ENCODE measurements around the gene TRIM8.
A peak's percentile ranks its signal among the peaks of the same experiment; 100 is the strongest.

The TRIM8 gene

DNA sequence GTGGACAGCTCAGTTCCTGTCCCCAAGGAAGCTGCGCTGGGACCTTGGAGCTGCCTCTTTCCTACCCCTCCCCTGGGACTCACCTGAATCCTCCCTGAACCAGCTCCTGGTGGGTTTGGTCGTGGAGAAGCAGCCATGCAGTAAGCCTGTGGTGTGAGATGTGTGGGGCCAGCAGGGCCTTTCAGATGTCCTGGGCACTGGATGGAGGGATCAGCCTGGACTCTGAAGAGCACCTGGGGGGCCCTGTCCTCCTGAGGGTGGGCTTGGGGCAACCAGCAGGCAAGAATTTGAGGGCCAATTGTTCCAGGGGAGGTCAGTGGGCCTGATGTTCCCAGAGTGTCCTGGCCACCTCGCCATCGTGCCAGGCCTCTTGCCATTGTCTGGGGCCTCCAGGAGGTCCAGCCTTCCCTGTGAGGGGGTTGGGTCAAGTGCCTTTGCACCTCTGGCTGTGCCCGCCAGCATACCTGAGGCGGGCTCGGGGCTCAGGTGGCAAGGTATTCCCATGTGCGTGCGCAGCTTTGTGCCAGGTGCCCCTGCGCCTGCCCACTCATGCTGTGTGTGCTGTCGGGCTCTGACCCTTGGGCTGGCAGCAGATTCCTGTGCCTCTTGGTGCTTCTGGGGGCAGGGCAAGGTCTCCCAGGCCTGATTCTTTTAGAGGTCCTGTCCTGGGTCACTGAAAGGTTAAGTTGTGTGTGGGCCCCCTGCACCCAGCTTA, 7.3 kb downstream of the TRIM8 start:
- H3K4me3 ChIP-seq (ENCODE audit: severe bottlenecking): no peak overlapping the region
- DNase-seq (ENCODE audit: low spot score) (peak; percentile 37), ATAC-seq (ENCODE audit: low read depth) (no peak)
- no peaks in the 10 kb centered on the region for H3K9me3 ChIP-seq (ENCODE audit: severe bottlenecking)
- no peaks in the 10 kb centered on the region for H3K27me3 ChIP-seq (ENCODE audit: insufficient read depth, poor library complexity, severe bottlenecking)
- H3K36me3 ChIP-seq (ENCODE audit: low read depth): peaks cover 56% of the 10 kb centered on the region
- H3K27ac ChIP-seq (ENCODE audit: poor library complexity, severe bottlenecking): no peak overlapping the region
- TF ChIP-seq, protein P1, sequence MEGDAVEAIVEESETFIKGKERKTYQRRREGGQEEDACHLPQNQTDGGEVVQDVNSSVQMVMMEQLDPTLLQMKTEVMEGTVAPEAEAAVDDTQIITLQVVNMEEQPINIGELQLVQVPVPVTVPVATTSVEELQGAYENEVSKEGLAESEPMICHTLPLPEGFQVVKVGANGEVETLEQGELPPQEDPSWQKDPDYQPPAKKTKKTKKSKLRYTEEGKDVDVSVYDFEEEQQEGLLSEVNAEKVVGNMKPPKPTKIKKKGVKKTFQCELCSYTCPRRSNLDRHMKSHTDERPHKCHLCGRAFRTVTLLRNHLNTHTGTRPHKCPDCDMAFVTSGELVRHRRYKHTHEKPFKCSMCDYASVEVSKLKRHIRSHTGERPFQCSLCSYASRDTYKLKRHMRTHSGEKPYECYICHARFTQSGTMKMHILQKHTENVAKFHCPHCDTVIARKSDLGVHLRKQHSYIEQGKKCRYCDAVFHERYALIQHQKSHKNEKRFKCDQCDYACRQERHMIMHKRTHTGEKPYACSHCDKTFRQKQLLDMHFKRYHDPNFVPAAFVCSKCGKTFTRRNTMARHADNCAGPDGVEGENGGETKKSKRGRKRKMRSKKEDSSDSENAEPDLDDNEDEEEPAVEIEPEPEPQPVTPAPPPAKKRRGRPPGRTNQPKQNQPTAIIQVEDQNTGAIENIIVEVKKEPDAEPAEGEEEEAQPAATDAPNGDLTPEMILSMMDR (IDR thresholded peaks at IDR 0.05; ENCODE audit: poor library complexity, severe bottlenecking): no peak
- H3K4me1 ChIP-seq (ENCODE audit: insufficient read depth, poor library complexity, severe bottlenecking): peaks cover 14% of the 10 kb centered on the region

GRCh38 chr10:102652170-102652916, 8.1 kb downstream of the TRIM8 start:
- DNase-seq (ENCODE audit: low spot score): no peak
- H3K4me3 ChIP-seq (ENCODE audit: severe bottlenecking): no peak overlapping the region
- ATAC-seq (ENCODE audit: low read depth): no peak
- H3K36me3 ChIP-seq (ENCODE audit: low read depth): peaks cover 57% of the 10 kb centered on the region
- H3K27me3 ChIP-seq (ENCODE audit: insufficient read depth, poor library complexity, severe bottlenecking): no peaks in the 10 kb centered on the region
- H3K9me3 ChIP-seq (ENCODE audit: severe bottlenecking): no peaks in the 10 kb centered on the region
- TF ChIP-seq, protein P1 (IDR thresholded peaks at IDR 0.05; ENCODE audit: poor library complexity, severe bottlenecking): no peak
- H3K4me1 ChIP-seq (ENCODE audit: insufficient read depth, poor library complexity, severe bottlenecking): peaks cover 9% of the 10 kb centered on the region
- H3K27ac ChIP-seq (ENCODE audit: poor library complexity, severe bottlenecking): no peak overlapping the region

- DNase-seq (ENCODE audit: low spot score): no peak
- TF ChIP-seq, protein P1 (IDR thresholded peaks at IDR 0.05; ENCODE audit: poor library complexity, severe bottlenecking): no peak
- Histone ChIP-seq H3K4me3 (ENCODE audit: severe bottlenecking) (no peak overlapping the region), H3K4me1 (ENCODE audit: insufficient read depth, poor library complexity, severe bottlenecking) (peaks cover 9% of the 10 kb centered on the region), H3K9me3 (ENCODE audit: severe bottlenecking) (no peaks in the 10 kb centered on the region), H3K36me3 (ENCODE audit: low read depth) (peaks cover 60% of the 10 kb centered on the region), H3K27me3 (ENCODE audit: insufficient read depth, poor library complexity, severe bottlenecking) (no peaks in the 10 kb centered on the region), H3K27ac (ENCODE audit: poor library complexity, severe bottlenecking) (no peak overlapping the region)
- ATAC-seq (ENCODE audit: low read depth): no peak
Measured at GRCh38 chr10:102653060-102653459, 8.8 kb downstream of the TRIM8 start.

GRCh38 chr10:102654566-102654965, 10.3 kb downstream of the TRIM8 start:
- no peaks in the 10 kb centered on the region for H3K9me3 ChIP-seq (ENCODE audit: severe bottlenecking)
- TF ChIP-seq, protein P1 (IDR thresholded peaks at IDR 0.05; ENCODE audit: poor library complexity, severe bottlenecking): no peak
- no peak overlapping the region for H3K27ac ChIP-seq (ENCODE audit: poor library complexity, severe bottlenecking)
- peaks cover 58% of the 10 kb centered on the region for H3K36me3 ChIP-seq (ENCODE audit: low read depth)
- H3K4me1 ChIP-seq (ENCODE audit: insufficient read depth, poor library complexity, severe bottlenecking): peaks cover 10% of the 10 kb centered on the region
- H3K4me3 ChIP-seq (ENCODE audit: severe bottlenecking): no peak overlapping the region
- DNase-seq (ENCODE audit: low spot score) (peak; percentile 29), ATAC-seq (ENCODE audit: low read depth) (no peak)
- no peaks in the 10 kb centered on the region for H3K27me3 ChIP-seq (ENCODE audit: insufficient read depth, poor library complexity, severe bottlenecking)

- TF ChIP-seq, protein P1 (IDR thresholded peaks at IDR 0.05; ENCODE audit: poor library complexity, severe bottlenecking): no peak
- DNase-seq (ENCODE audit: low spot score): no peak
- no peaks in the 10 kb centered on the region for H3K9me3 ChIP-seq (ENCODE audit: severe bottlenecking)
- H3K4me1 ChIP-seq (ENCODE audit: insufficient read depth, poor library complexity, severe bottlenecking): peaks cover 10% of the 10 kb centered on the region
- no peak overlapping the region for H3K4me3 ChIP-seq (ENCODE audit: severe bottlenecking)
- H3K27ac ChIP-seq (ENCODE audit: poor library complexity, severe bottlenecking): no peak overlapping the region
- H3K27me3 ChIP-seq (ENCODE audit: insufficient read depth, poor library complexity, severe bottlenecking): no peaks in the 10 kb centered on the region
- ATAC-seq (ENCODE audit: low read depth): no peak
- H3K36me3 ChIP-seq (ENCODE audit: low read depth): peaks cover 58% of the 10 kb centered on the region
Measured at GRCh38 chr10:102654969-102655368, 10.7 kb downstream of the TRIM8 start.
